Putamen (tissue), 1 donor: Measurements from ENCODE around the gene UBE2O.

Source experiments
- DNase-seq: peaks from one replicate; pipeline ENCODE4 v3.0.0-alpha.2; 2016; ENCODE audit warnings: low spot score

UBE2O gene

GRCh38 chr17:76485569-76485968, 32.6 kb upstream of the UBE2O start:
- peak; percentile 35 for DNase-seq

GRCh38 chr17:76484228-76484725, 31.3 kb upstream of the UBE2O start:
- no peak for DNase-seq

DNA sequence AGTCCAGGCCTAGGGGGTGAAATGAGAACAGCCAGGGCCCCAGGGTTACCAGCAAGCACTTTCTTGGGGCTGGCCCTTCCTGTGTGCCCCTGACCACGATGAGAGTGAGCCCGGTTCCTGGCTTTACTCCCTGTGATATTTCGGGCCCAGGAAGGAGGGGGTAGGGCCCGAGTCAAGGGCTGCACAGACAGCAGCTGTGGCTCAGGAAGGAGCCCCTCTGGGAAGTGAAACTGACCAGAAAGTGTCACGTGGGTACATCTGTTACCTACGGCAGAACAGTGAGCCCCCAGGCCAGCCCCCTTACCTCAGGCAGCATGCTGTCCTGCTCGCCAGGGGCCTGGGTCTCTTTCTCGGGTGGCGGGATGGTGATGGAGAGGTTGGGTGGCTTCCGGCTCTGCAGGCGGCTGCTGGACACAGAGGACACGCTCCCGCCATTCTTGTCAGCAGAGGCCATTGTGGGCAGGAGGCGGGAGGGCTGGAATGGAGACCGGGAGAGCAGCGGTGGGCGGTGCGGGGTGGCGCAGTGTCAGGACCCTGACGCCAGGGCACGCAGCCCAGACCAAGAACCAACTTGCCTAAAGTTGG, 28.2 kb upstream of the UBE2O start:
- DNase-seq, result peak; percentile 38

- no peak for DNase-seq
Observed at GRCh38 chr17:76480632-76481031, 27.7 kb upstream of the UBE2O start.

DNA sequence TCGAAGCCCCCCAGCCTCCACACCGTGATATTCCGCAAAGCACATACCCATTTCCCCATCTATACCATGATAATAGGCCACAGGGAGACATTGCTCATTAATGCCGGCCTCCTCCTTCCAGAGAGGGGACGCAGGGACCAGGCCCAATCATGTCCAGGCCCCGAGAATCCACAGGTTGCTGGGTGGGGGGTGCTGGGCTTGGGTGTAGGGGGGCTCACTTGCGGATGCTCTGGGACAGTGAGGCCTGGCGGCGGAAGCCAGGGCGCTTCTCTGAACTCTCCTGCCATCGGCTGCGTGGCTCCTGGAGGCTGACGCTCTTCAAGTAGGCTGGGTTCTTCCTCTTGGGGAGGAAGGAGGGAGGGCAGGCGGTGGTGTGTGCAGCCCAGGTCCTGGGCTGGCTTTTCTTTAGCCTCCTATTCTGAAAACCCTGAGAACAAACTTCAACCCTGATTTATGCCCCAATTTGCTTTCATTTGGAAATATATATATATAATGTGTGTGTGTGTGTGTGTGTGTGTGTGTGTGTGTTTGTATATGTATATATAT, 26.6 kb upstream of the UBE2O start:
- DNase-seq, result no peak

DNA sequence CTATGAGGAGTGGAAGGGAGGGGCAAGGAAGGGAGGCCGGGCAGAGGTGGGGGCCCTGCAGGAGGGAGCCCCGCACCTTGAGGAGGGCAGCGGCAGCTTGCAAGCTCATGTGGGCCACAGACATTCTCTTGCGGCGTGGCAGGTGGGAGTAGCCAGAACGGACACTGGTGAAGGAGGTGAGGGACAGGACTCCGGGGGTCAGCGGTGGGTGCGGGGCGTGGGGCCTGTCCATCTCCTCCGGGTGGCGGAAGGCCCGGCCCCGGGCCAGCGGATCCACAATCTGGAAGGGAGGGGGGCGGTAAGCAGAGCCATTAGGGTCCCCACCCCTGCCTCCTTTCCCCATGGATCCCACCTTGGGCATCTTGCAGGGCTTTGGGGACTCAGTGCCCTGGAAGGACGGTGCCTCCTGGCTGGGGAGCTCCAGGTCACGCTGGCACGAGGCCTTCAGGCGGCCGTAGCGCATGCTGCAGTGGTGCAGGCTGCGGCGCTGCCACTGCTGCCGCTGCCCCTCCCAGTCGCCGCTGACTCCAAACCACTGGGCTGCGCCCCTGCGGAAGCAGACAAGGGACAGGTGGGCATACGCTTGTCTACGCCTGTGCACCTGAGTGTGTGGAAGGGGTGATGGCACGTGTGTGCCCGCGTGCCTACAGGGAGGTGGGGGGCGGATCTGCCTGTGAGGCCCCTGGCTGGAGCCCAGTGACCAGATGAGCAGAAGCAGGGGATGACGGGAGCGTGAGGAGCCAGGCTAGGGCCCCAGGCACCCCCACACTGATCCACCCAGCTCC, 26.0 kb upstream of the UBE2O start:
- no peak for DNase-seq

GRCh38 chr17:76478097-76478496, 25.1 kb upstream of the UBE2O start:
- no peak for DNase-seq

DNA sequence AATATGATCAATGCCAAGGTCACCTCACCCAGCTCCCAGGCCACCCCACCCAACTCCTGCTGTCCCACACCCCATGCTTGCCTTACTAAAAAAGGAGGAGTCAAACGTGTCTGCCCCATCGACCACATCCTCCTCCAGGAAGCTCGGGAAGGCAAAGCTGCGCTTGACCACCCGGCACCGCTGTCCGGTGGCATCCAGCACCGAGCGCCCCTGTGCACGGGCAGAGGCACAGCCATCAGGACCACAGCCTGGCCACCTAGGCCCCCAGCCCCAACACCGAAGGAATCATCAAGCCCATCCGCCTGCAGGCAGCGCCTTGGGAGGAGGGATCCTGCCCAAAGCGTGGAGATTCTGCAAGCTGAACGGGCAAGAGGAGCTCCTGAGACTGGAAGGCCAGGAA, 24.6 kb upstream of the UBE2O start:
- no peak for DNase-seq

DNA sequence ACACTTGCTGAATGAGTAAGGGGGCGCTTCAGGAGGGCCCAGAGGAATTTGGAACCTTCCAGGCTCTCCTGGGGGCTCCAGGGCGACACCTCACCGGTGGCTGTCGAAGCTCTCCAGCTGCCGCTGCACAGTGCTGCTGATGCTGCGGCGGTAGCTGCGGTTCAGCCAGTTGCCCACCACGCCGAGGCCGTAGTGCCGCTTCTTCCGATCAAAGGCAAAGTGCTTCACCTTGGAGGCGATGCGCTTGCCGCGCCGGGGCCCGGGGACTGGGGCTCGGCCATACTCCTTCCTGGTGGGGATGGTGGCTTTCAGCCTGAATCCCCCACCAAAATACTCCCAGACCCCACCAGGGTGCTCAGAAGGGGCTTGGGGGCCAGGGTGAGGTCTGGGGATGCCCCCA, 23.8 kb upstream of the UBE2O start:
- no peak for DNase-seq

- DNase-seq, result no peak
Observed at GRCh38 chr17:76475302-76475701, 22.4 kb upstream of the UBE2O start.

DNA sequence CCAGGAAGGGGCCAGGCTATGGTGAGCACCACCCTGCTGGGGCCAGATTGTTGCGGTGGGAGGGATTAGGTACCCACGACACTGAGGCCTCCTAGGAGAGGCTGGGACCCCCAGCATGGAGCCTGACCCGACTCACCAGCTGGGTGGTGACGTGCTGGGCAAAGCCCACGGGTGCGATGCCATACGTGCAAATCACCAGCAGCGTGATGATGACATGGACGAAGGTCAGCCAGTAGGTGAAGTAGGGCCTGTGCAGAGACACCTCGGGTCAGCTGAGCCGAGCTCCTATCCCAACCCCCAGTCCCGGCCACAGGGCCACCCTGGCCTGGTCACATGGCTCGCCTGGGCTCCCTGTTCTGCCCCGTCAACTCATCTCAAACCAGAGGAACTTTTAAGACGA, 21.9 kb upstream of the UBE2O start:
- DNase-seq, result no peak

GRCh38 chr17:76474238-76474637, 21.3 kb upstream of the UBE2O start:
- no peak for DNase-seq

DNA sequence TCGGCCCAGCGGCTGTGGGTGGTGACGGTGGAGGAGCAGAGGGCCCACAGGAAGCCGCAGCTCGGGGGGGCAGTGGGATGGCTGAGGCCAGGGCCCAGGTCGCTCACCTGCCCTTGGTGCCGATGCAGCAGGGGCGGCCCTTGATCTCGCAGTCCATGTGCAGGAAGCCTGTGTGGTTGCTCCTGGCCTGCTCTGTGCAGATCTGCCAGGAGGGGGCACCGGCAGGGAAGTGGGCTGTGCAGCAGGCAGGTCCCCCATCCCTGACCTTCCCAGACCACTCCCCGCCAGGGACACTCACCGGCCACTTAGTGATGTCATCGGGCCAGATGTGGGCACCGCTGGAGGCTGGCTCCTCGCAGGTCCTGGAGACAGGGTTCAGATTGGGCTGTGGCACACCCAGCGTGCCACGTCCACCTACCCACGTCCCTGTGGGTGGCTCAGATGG, 20.6 kb upstream of the UBE2O start:
- no peak for DNase-seq

GRCh38 chr17:76472726-76473125, 19.8 kb upstream of the UBE2O start:
- DNase-seq, result no peak

DNA sequence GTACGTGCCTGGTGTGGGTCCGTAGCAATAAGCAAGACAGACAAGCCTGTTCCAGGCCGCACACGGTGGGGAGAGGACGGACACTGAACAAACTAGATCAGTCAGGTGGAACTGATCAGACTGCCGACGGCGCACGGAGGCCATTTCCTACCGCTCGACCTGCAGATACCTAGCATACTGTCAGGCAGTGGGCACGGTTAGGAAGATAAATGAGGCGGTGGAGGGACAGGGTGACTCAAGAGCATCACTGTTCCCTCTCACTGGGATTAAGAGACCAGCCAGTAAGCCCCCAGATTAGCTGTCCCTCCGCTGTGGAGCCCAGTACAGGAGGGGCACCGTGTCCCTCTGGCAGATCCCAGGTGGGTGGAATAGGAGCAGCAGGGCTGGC, 19.3 kb upstream of the UBE2O start:
- DNase-seq, result no peak

GRCh38 chr17:76471498-76472257, 18.7 kb upstream of the UBE2O start:
- no peak for DNase-seq

- DNase-seq, result no peak
Observed at GRCh38 chr17:76469991-76470739, 17.2 kb upstream of the UBE2O start.

- no peak for DNase-seq
Observed at GRCh38 chr17:76469076-76469990, 16.4 kb upstream of the UBE2O start.

DNA sequence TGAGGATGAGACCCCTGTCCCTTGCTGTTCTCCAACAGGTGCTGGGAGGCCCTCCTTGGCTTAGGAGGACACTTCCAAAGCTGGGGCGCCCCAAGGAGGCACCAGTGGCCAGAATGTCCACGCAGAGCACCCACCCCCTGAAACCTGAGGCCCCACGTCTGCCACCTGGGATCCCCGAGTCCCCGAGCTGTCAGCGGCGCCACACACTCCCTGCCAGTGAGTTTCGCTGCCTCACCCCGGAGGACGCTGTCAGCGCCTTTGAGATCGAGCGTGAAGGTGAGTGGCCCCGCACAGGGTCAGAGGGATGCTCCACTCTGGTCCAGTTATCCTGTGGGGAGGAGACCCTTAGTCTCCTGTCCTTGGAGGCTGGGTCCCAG, 15.7 kb upstream of the UBE2O start:
- DNase-seq, result no peak

GRCh38 chr17:76467809-76468633, 15.1 kb upstream of the UBE2O start:
- DNase-seq, result no peak
